ENCODE results near the gene DEUP1. TPM values are rescaled to one million over a fixed set of nuclear protein-coding genes. Genes with fewer than 3 reads are reported as not detected.

Gene DEUP1
- total RNA-seq, 5 donors from 2014 or later (not counting 1 experiment from before 2014, with no cell fraction given) = not detected

DNA sequence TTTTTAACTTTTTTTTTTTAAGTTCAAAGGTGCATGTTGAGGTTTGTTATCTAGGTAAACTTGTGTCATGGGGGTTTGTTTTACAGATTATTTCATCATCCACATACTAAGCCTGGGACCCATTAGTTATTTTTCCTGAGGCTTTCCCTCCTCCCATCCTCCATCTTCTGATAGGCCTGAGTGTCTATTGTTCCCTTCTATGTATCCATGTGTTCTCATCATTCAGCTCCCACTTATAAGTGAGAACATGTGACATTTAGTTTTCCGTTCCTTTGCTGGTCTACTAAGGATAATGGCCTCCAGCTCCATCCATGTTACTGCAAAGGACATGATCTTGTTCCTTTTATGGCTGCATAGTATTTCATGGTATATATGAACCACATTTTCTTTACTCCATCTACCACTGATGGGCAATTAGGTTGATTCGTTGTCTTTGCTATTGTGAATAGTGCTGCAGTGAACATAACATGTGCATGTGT is 14.4 kb downstream of the DEUP1 start:
- ChIA-PET CTCF (no interaction called here), POLR2A (no interaction called here)

DNA sequence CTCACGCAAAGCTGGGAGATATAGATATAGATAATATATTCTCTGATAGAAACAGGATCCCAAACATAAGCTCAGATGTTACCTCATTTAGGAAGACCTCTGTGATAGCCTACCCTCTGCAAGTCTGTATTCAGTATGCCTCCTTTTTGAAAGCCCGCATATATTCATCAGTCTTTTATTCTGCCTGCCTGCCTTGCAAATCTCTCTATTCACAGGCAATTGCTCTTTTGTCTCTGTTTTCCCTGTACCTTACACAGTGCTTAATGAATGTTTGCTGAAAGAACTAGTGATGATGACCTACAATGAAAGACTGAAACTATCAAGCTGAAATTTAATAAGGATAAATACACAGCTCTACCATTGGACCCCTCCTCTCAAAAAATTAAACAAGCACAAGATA is 18.4 kb downstream of the DEUP1 start:
- Histone ChIP-seq H3K4me3 (ENCODE audit: control insufficient read depth in 1 of 2, extremely low read depth in 1 of 2, low read length in 1 of 2) (no peak overlapping the region), H3K9me3 (no peaks in the 10 kb centered on the region), H3K36me3 (ENCODE audit: control insufficient read depth in 2 of 2, extremely low read depth in 1 of 2, insufficient read depth in 1 of 2, low read length in 1 of 2) (no peaks in the 10 kb centered on the region), H3K27me3 (replicated peaks in 1 of 2; ENCODE audit: control insufficient read depth in 2 of 2, extremely low read depth in 1 of 2, insufficient read depth in 2 of 2, low read length in 1 of 2) (no peaks in the 10 kb centered on the region), H3K4me1 (ENCODE audit: control insufficient read depth in 1 of 2, extremely low read depth in 1 of 2, insufficient read depth in 2 of 2, low read length in 2 of 2) (no peaks in the 10 kb centered on the region), H3K27ac (ENCODE audit: low read length) (no peak overlapping the region)
- Mint-ChIP-seq H3K4me1 (no peaks in the 10 kb centered on the region), H3K4me3 (no peak overlapping the region), H3K36me3 (no peaks in the 10 kb centered on the region), H3K27me3 (peaks cover 12 to 23% of the 10 kb centered on the region in 2 donors), H3K9me3 (peaks cover 0 to 18% (median 3%) of the 10 kb centered on the region in 3 donors), H3K27ac (no peak overlapping the region)
- CTCF ChIA-PET = no interaction called here
- no CpG with 5 or more reads among the region's 2 CpGs for WGBS (ENCODE audit: insufficient coverage)
- DNase-seq (no peak), ATAC-seq (replicated peaks in 1 of 4) (no peak)
- POLR2A ChIA-PET = no interaction called here

More for the DNA sequence above, 14.4 kb downstream of the DEUP1 start:
- H3K36me3 ChIP-seq (ENCODE audit: control insufficient read depth in 2 of 2, extremely low read depth in 1 of 2, insufficient read depth in 1 of 2, low read length in 1 of 2) = no peaks in the 10 kb centered on the region
- no peak overlapping the region for H3K4me3 Mint-ChIP-seq
- no peaks in the 10 kb centered on the region for H3K4me1 ChIP-seq (ENCODE audit: control insufficient read depth in 1 of 2, extremely low read depth in 1 of 2, insufficient read depth in 2 of 2, low read length in 2 of 2)
- H3K27ac ChIP-seq (ENCODE audit: low read length) = no peak overlapping the region
- ATAC-seq (replicated peaks in 1 of 4) (no peak), DNase-seq (no peak)
- peaks cover 0 to 7% (median 3%) of the 10 kb centered on the region in 3 donors for H3K9me3 Mint-ChIP-seq
- H3K4me1 Mint-ChIP-seq = no peaks in the 10 kb centered on the region
- H3K36me3 Mint-ChIP-seq = no peaks in the 10 kb centered on the region
- H3K27me3 ChIP-seq (replicated peaks in 1 of 2; ENCODE audit: control insufficient read depth in 2 of 2, extremely low read depth in 1 of 2, insufficient read depth in 2 of 2, low read length in 1 of 2) = no peaks in the 10 kb centered on the region
- H3K27me3 Mint-ChIP-seq = peaks cover 9 to 14% of the 10 kb centered on the region in 2 donors
- no peak overlapping the region for H3K4me3 ChIP-seq (ENCODE audit: control insufficient read depth in 1 of 2, extremely low read depth in 1 of 2, low read length in 1 of 2)
- no peak overlapping the region for H3K27ac Mint-ChIP-seq
- no peaks in the 10 kb centered on the region for H3K9me3 ChIP-seq
- no CpG with 5 or more reads among the region's 2 CpGs for WGBS (ENCODE audit: insufficient coverage)

DNA sequence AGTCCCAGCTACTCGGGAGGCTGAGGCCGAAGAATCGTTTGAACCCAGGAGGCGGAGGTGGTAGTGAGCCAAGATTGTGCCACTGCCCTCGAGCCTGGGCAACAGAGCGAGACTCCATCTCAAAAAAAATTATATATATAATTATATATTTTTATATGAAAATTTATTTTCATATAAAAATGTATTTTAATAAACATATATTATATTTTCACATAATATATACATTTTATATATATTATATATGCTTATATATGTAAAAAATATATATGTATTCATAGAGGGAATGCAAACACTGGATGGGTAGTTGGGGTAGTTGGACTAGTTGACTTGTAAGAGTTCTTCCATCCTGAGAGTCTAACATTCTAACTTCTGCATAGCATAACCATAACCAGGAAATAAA is 20.3 kb downstream of the DEUP1 start:
- Mint-ChIP-seq H3K4me1 (no peaks in the 10 kb centered on the region), H3K27me3 (peaks cover 12 to 23% of the 10 kb centered on the region in 2 donors), H3K27ac (no peak overlapping the region), H3K4me3 (no peak overlapping the region), H3K36me3 (no peaks in the 10 kb centered on the region), H3K9me3 (peaks cover 0 to 22% (median 3%) of the 10 kb centered on the region in 3 donors)
- DNase-seq (no peak), ATAC-seq (replicated peaks in 1 of 4) (no peak)
- 82% methylated on average over 3 of the region's 6 CpGs for WGBS (ENCODE audit: insufficient coverage)
- H3K4me1 ChIP-seq (ENCODE audit: control insufficient read depth in 1 of 2, extremely low read depth in 1 of 2, insufficient read depth in 2 of 2, low read length in 2 of 2) = no peaks in the 10 kb centered on the region
- ChIA-PET POLR2A (no interaction called here), CTCF (no interaction called here)
- H3K36me3 ChIP-seq (ENCODE audit: control insufficient read depth in 2 of 2, extremely low read depth in 1 of 2, insufficient read depth in 1 of 2, low read length in 1 of 2) = no peaks in the 10 kb centered on the region
- H3K27me3 ChIP-seq (replicated peaks in 1 of 2; ENCODE audit: control insufficient read depth in 2 of 2, extremely low read depth in 1 of 2, insufficient read depth in 2 of 2, low read length in 1 of 2) = no peaks in the 10 kb centered on the region
- no peak overlapping the region for H3K4me3 ChIP-seq (ENCODE audit: control insufficient read depth in 1 of 2, extremely low read depth in 1 of 2, low read length in 1 of 2)
- H3K27ac ChIP-seq (ENCODE audit: low read length) = no peak overlapping the region
- no peaks in the 10 kb centered on the region for H3K9me3 ChIP-seq

DNA sequence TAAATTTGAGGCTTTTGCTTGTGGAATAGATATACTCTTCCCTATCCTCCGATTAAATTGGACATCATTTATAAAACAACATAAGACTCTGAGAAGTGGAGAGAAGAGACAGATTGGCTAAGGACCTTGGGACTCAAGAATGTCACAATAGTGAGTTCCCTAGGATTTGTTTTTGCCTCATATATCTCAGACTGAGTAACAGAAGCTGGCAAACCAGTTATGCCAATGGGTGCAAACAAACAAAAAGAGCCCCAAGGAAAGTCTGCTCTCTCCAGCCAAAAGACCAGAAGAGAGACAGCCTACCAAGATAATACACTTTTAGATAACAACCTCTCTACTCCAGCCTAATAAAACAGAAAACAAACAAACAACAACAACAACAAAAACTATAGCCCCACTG is 28.9 kb downstream of the DEUP1 start:
- H3K27me3 Mint-ChIP-seq = no peaks in the 10 kb centered on the region
- no CpG with 5 or more reads among the region's 1 CpG for WGBS (ENCODE audit: insufficient coverage)
- H3K27ac Mint-ChIP-seq = no peak overlapping the region

DNA sequence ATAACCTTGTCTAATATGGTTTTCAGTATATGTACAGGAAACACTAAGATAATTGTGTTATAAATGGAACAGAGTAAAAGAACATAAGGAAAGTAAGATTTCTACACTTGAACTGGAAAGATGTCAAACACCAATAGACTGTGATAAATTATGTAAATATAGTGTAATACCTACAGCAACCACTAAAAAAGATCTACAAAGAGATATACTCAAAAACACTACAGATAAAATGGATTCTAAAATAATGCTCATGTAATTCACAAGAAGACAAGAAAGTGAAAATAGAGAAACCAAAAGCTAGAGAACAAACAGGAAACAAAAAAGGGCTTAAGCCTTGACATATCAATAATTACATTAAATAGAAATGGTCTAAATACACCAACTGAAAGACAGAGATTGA is 30.9 kb downstream of the DEUP1 start:
- no peak for ATAC-seq (replicated peaks in 1 of 4)
- Histone ChIP-seq H3K4me1 (ENCODE audit: control insufficient read depth in 1 of 2, extremely low read depth in 1 of 2, insufficient read depth in 2 of 2, low read length in 2 of 2) (no peaks in the 10 kb centered on the region), H3K27ac (ENCODE audit: low read length) (no peak overlapping the region), H3K9me3 (no peaks in the 10 kb centered on the region), H3K27me3 (replicated peaks in 1 of 2; ENCODE audit: control insufficient read depth in 2 of 2, extremely low read depth in 1 of 2, insufficient read depth in 2 of 2, low read length in 1 of 2) (peaks cover 0 to 4% of the 10 kb centered on the region in 2 experiments), H3K4me3 (ENCODE audit: control insufficient read depth in 1 of 2, extremely low read depth in 1 of 2, low read length in 1 of 2) (no peak overlapping the region), H3K36me3 (ENCODE audit: control insufficient read depth in 2 of 2, extremely low read depth in 1 of 2, insufficient read depth in 1 of 2, low read length in 1 of 2) (no peaks in the 10 kb centered on the region)
- ChIA-PET POLR2A (no interaction called here), CTCF (no interaction called here)
- H3K4me3 Mint-ChIP-seq = no peak overlapping the region
- peaks cover 11 to 16% (median 12%) of the 10 kb centered on the region in 3 donors for H3K9me3 Mint-ChIP-seq
- H3K36me3 Mint-ChIP-seq = no peaks in the 10 kb centered on the region
- H3K27ac Mint-ChIP-seq = no peak overlapping the region
- no peak for DNase-seq
- H3K4me1 Mint-ChIP-seq = no peaks in the 10 kb centered on the region
- H3K27me3 Mint-ChIP-seq = no peaks in the 10 kb centered on the region

More for the DNA sequence above, 28.9 kb downstream of the DEUP1 start:
- H3K27ac ChIP-seq (ENCODE audit: low read length) = no peak overlapping the region
- H3K9me3 ChIP-seq = no peaks in the 10 kb centered on the region
- Mint-ChIP-seq H3K4me1 (no peaks in the 10 kb centered on the region), H3K36me3 (no peaks in the 10 kb centered on the region), H3K9me3 (peaks cover 11 to 16% (median 12%) of the 10 kb centered on the region in 3 donors), H3K4me3 (no peak overlapping the region)
- DNase-seq (no peak), ATAC-seq (replicated peaks in 1 of 4) (no peak)
- no peak overlapping the region for H3K4me3 ChIP-seq (ENCODE audit: control insufficient read depth in 1 of 2, extremely low read depth in 1 of 2, low read length in 1 of 2)
- no peaks in the 10 kb centered on the region for H3K36me3 ChIP-seq (ENCODE audit: control insufficient read depth in 2 of 2, extremely low read depth in 1 of 2, insufficient read depth in 1 of 2, low read length in 1 of 2)
- peaks cover 0 to 4% of the 10 kb centered on the region in 2 experiments for H3K27me3 ChIP-seq (replicated peaks in 1 of 2; ENCODE audit: control insufficient read depth in 2 of 2, extremely low read depth in 1 of 2, insufficient read depth in 2 of 2, low read length in 1 of 2)
- H3K4me1 ChIP-seq (ENCODE audit: control insufficient read depth in 1 of 2, extremely low read depth in 1 of 2, insufficient read depth in 2 of 2, low read length in 2 of 2) = no peaks in the 10 kb centered on the region
- CTCF ChIA-PET = no interaction called here
- POLR2A ChIA-PET = no interaction called here

DNA sequence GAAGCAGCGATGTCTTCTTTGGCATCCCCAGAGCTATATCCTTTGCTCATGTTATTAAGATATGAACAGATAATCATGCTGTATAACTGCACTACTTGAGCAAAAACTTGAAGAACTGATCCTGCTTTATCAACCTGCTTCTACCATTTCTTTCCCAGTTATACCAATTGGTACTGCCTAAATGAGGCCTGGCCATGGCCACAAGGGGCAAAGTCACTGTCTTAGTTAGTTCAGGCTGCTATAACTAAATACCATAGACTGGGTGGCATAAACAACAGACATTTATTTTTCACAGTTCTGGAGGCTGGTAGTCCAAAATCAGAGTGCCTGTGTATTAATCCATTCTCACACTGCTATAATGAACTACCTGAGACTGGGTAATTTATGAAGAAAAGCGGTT is 37.5 kb downstream of the DEUP1 start:
- H3K27me3 Mint-ChIP-seq = peaks cover 0 to 4% of the 10 kb centered on the region in 2 donors
- H3K4me1 ChIP-seq (ENCODE audit: control insufficient read depth in 1 of 2, extremely low read depth in 1 of 2, insufficient read depth in 2 of 2, low read length in 2 of 2) = no peaks in the 10 kb centered on the region
- no peaks in the 10 kb centered on the region for H3K9me3 ChIP-seq
- ChIA-PET POLR2A (no interaction called here), CTCF (no interaction called here)
- no peaks in the 10 kb centered on the region for H3K36me3 Mint-ChIP-seq
- no peaks in the 10 kb centered on the region for H3K27me3 ChIP-seq (replicated peaks in 1 of 2; ENCODE audit: control insufficient read depth in 2 of 2, extremely low read depth in 1 of 2, insufficient read depth in 2 of 2, low read length in 1 of 2)
- ATAC-seq (replicated peaks in 1 of 4) (no peak), DNase-seq (no peak)
- H3K4me3 Mint-ChIP-seq = no peak overlapping the region
- no peaks in the 10 kb centered on the region for H3K36me3 ChIP-seq (ENCODE audit: control insufficient read depth in 2 of 2, extremely low read depth in 1 of 2, insufficient read depth in 1 of 2, low read length in 1 of 2)
- no peak overlapping the region for H3K27ac ChIP-seq (ENCODE audit: low read length)
- no CpG with 5 or more reads among the region's 2 CpGs for WGBS (ENCODE audit: insufficient coverage)
- H3K4me3 ChIP-seq (ENCODE audit: control insufficient read depth in 1 of 2, extremely low read depth in 1 of 2, low read length in 1 of 2) = no peak overlapping the region
- H3K27ac Mint-ChIP-seq = no peak overlapping the region
- no peaks in the 10 kb centered on the region for H3K4me1 Mint-ChIP-seq
- peaks cover 9 to 12% (median 9%) of the 10 kb centered on the region in 3 donors for H3K9me3 Mint-ChIP-seq

DNA sequence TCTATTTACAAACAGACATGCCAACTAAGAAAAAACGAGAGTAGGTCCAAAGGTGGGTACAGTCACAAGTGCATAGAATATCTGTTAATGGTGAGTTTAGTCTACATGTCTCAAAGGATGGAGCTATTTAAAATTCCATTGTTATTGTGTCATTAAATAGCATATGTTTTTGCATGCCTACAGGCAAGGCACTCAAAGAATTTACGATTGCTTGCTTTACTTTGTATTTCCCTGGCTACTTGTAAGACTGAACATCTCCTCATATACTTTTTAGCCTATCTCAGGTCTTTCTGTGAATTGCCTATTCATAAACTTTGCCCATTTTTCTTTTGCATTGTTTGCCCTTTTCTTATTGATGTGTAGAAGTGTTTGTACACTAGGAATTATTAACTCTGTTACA is 39.7 kb downstream of the DEUP1 start:
- peaks cover 9 to 12% (median 9%) of the 10 kb centered on the region in 3 donors for H3K9me3 Mint-ChIP-seq

More for the DNA sequence above, 39.7 kb downstream of the DEUP1 start:
- Histone ChIP-seq H3K9me3 (no peaks in the 10 kb centered on the region), H3K4me3 (ENCODE audit: control insufficient read depth in 1 of 2, extremely low read depth in 1 of 2, low read length in 1 of 2) (no peak overlapping the region), H3K36me3 (ENCODE audit: control insufficient read depth in 2 of 2, extremely low read depth in 1 of 2, insufficient read depth in 1 of 2, low read length in 1 of 2) (no peaks in the 10 kb centered on the region), H3K27ac (ENCODE audit: low read length) (no peak overlapping the region), H3K27me3 (replicated peaks in 1 of 2; ENCODE audit: control insufficient read depth in 2 of 2, extremely low read depth in 1 of 2, insufficient read depth in 2 of 2, low read length in 1 of 2) (no peaks in the 10 kb centered on the region), H3K4me1 (ENCODE audit: control insufficient read depth in 1 of 2, extremely low read depth in 1 of 2, insufficient read depth in 2 of 2, low read length in 2 of 2) (no peaks in the 10 kb centered on the region)
- Mint-ChIP-seq H3K36me3 (no peaks in the 10 kb centered on the region), H3K27ac (no peak overlapping the region), H3K27me3 (peaks cover 0 to 4% of the 10 kb centered on the region in 2 donors), H3K4me3 (no peak overlapping the region), H3K4me1 (no peaks in the 10 kb centered on the region)
- CTCF ChIA-PET = interaction anchor here in 1 of 2 donors (0.5 kb wide), 1 partner anchor 75 kb away, joined by 3 read pairs; no protein-coding TSS in a partner anchor
- DNase-seq = no peak
- POLR2A ChIA-PET = no interaction called here
- WGBS (ENCODE audit: insufficient coverage) = no CpG with 5 or more reads among the region's 2 CpGs
- no peak for ATAC-seq (replicated peaks in 1 of 4)
